Kidney (tissue), 14 donors: Measurements from ENCODE around the gene PHACTR1. TPM values are rescaled to one million over a fixed set of nuclear protein-coding genes. Genes with fewer than 3 reads are reported as not detected.
"Not testable (repeated sequence)": the region's sequence is repeated elsewhere in the genome, so short reads cannot be mapped to it uniquely, and the experiment has no call there.

Experiments used
- DNase-seq, 5 donors: peaks; one replicate each; pipeline ENCODE4 v3.0.0-alpha.2; 2013 to 2020
- FAIRE-seq: peaks from 2 replicates; lab custom pipeline; 2012; peaks lifted over from hg19 to GRCh38; lab: Jason Lieb, UNC
- H3K27ac ChIP-seq, 2 donors: one replicate each; pipeline ENCODE4 v1.7.0; 2013; ENCODE audit warnings: low read depth in 2 of 2, low read length in 2 of 2, inconsistent platforms in 1 of 2
- H3K27me3 ChIP-seq: one replicate; pipeline ENCODE4 v1.7.1; 2013; ENCODE audit warnings: low read length, inconsistent platforms; ENCODE audit not compliant: control insufficient read depth, insufficient read depth
- H3K36me3 ChIP-seq, 3 donors: one replicate each; pipeline versions ENCODE4 v1.7.0 to v1.7.1; 2013; ENCODE audit warnings: low read length in 3 of 3, control low read depth in 1 of 3, inconsistent platforms in 1 of 3; ENCODE audit not compliant: insufficient read depth in 3 of 3, control insufficient read depth in 2 of 3
- H3K4me1 ChIP-seq, 3 donors: one replicate each; pipeline versions ENCODE4 v1.7.0 to v1.7.1; 2013; ENCODE audit warnings: low read length in 3 of 3, inconsistent platforms in 1 of 3, low read depth in 1 of 3; ENCODE audit not compliant: control insufficient read depth in 2 of 3, insufficient read depth in 2 of 3
- H3K4me3 ChIP-seq, 3 donors: one replicate each; pipeline versions ENCODE4 v1.7.0 to v1.8.1; 2013; ENCODE audit warnings: low read length in 3 of 3, control low read depth in 1 of 3, inconsistent platforms in 1 of 3
- H3K9ac ChIP-seq, 3 donors: one replicate each; pipeline versions ENCODE4 v1.7.0 to v1.7.1; 2013; ENCODE audit warnings: low read length in 3 of 3, control low read depth in 1 of 3, inconsistent platforms in 1 of 3
- H3K9me3 ChIP-seq, 3 donors: one replicate each; pipeline versions ENCODE4 v1.7.0 to v1.7.1; 2013; ENCODE audit warnings: low read length in 3 of 3, control low read depth in 1 of 3, inconsistent platforms in 1 of 3; ENCODE audit not compliant: control insufficient read depth in 2 of 3, insufficient read depth in 1 of 3
- CTCF ChIP-seq: IDR thresholded peaks from 3 replicates; pipeline ENCODE4 v1.5.1; 2012; ENCODE audit warnings: mild to moderate bottlenecking, moderate library complexity, borderline replicate concordance; ENCODE audit not compliant: insufficient read depth; ENCODE audit errors: extremely low read depth
- intact Hi-C: fragments of 100-400 bp; cut with DNase I; formaldehyde crosslinking; loops from one replicate; pipeline ENCODE4 v1.11.1; 2022
- polyA plus RNA-seq: library from polyadenylated mRNA; stranded (reverse); fragments of 350-450 nt; fragmentation: Illumina TruSeq; extraction: RNeasy Lipid Tissue Mini Kit (QIAGEN cat#74804); gene quantifications from one replicate; pipeline ENCODE4 v1.2.3, GENCODE V29; 2014; ENCODE audit warnings: low read depth, low replicate concordance; ENCODE audit not compliant: insufficient read depth
- total RNA-seq: library from RNA; stranded (reverse); fragmentation: NEBNext Ultra II Directional; extraction: Animal tissue kit (Norgen Biotek cat#: 25700); gene quantifications from one replicate; pipeline ENCODE4 v1.2.1, GENCODE V29; 2021
- donor health status: control.
- donor health status: control.
- donor health status: control.
- donor health status: control.
- donor health status: control.
- donor health status: DM: yes; HTN: yes; CAD: no.
- donor health status: Normal renal cell carcinoma (clear cell type).

The PHACTR1 gene
- total and polyA plus RNA-seq, 2 donors from 2014 or later = 3.3 to 33.6 TPM

- Histone ChIP-seq H3K36me3 (no peaks in the 10 kb centered on the region), H3K9ac (no peak overlapping the region), H3K27ac (no peak overlapping the region), H3K4me3 (no peak overlapping the region), H3K27me3 (no peaks in the 10 kb centered on the region), H3K9me3 (no peaks in the 10 kb centered on the region), H3K4me1 (no peaks in the 10 kb centered on the region)
- DNase-seq (no peak), FAIRE-seq (no peak)
- intact Hi-C loops = no loop called here
- no peak for TF ChIP-seq CTCF
Observed at GRCh38 chr6:12720310-12720709, 3.7 kb downstream of the PHACTR1 start.

- intact Hi-C loops = no loop called here
Observed at GRCh38 chr6:12725263-12725662, 8.7 kb downstream of the PHACTR1 start.

GRCh38 chr6:12729467-12729866 is 12.9 kb downstream of the PHACTR1 start:
- no peak overlapping the region for H3K9ac ChIP-seq

More at GRCh38 chr6:12725263-12725662, 8.7 kb downstream of the PHACTR1 start:
- Histone ChIP-seq H3K4me3 (no peak overlapping the region), H3K27ac (no peak overlapping the region), H3K27me3 (no peaks in the 10 kb centered on the region), H3K9me3 (no peaks in the 10 kb centered on the region), H3K9ac (no peak overlapping the region), H3K36me3 (no peaks in the 10 kb centered on the region), H3K4me1 (no peaks in the 10 kb centered on the region)
- FAIRE-seq (no peak), DNase-seq (no peak)
- no peak for TF ChIP-seq CTCF

GRCh38 chr6:12730809-12731208 is 14.2 kb downstream of the PHACTR1 start:
- H3K27me3 ChIP-seq, H3K9ac ChIP-seq, H3K9me3 ChIP-seq, intact Hi-C loops, DNase-seq, H3K36me3 ChIP-seq, H3K4me3 ChIP-seq, H3K4me1 ChIP-seq, FAIRE-seq, H3K27ac ChIP-seq: not testable (repeated sequence)

More at GRCh38 chr6:12729467-12729866, 12.9 kb downstream of the PHACTR1 start:
- FAIRE-seq = no peak
- intact Hi-C loops = no loop called here
- Histone ChIP-seq H3K9me3 (no peaks in the 10 kb centered on the region), H3K4me1 (no peaks in the 10 kb centered on the region), H3K36me3 (no peaks in the 10 kb centered on the region), H3K4me3 (no peak overlapping the region), H3K27me3 (no peaks in the 10 kb centered on the region), H3K27ac (no peak overlapping the region)
- no peak for TF ChIP-seq CTCF
- no peak for DNase-seq
